ENCODE data around the gene TNNI2. TPM values are rescaled to one million over a fixed set of nuclear protein-coding genes. Genes with fewer than 3 reads are reported as not detected.

TNNI2 gene
- total RNA-seq, 1 experiment from 2014 or later = not detected

DNA sequence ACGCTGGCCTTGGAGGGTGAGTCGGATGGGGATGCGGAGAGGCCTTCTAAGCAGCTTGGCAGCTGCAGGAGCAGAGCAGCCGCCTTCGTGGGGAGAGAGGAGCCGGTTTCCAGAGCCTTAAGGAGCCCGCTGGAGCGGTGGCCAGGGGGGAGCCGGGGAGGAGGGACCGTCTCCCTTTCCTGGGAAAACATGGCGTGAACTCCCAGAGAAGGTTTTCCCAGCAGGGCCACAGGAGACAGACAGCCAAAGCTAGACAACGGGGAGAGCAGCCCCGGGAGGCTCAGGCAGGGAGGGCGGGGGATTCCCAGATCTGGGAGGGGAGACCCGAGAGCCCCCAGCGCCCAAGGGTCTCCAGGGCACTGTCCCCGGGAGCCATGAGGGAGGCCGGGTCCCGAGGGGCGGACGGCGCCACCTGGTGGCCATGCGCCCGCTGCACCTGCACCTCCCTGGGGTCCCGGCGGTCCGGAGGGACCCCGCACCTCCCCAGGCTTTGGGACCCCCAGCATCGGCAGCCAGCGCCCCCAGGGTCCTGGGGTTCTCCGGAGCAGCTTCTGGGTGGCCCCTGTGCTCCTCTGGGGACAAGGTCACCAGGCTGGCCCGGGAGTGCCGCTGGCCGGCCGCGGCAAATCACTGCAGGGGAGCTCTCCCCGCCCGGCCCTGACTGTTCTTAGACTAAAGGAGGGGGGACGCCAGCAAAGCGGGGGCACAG lies 6.4 kb upstream of the TNNI2 start:
- H3K4ac ChIP-seq (ENCODE audit: low read depth, low read length) = no peak overlapping the region
- TF ChIP-seq, protein P1, sequence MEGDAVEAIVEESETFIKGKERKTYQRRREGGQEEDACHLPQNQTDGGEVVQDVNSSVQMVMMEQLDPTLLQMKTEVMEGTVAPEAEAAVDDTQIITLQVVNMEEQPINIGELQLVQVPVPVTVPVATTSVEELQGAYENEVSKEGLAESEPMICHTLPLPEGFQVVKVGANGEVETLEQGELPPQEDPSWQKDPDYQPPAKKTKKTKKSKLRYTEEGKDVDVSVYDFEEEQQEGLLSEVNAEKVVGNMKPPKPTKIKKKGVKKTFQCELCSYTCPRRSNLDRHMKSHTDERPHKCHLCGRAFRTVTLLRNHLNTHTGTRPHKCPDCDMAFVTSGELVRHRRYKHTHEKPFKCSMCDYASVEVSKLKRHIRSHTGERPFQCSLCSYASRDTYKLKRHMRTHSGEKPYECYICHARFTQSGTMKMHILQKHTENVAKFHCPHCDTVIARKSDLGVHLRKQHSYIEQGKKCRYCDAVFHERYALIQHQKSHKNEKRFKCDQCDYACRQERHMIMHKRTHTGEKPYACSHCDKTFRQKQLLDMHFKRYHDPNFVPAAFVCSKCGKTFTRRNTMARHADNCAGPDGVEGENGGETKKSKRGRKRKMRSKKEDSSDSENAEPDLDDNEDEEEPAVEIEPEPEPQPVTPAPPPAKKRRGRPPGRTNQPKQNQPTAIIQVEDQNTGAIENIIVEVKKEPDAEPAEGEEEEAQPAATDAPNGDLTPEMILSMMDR (conservative IDR thresholded peaks at IDR 0.05) = peak; percentile 99
- no peak overlapping the region for H3K27ac Mint-ChIP-seq

More for the DNA sequence above, 6.4 kb upstream of the TNNI2 start:
- Mint-ChIP-seq H3K27me3 (ENCODE audit: low read depth) (peaks cover 27% of the 10 kb centered on the region), H3K4me1 (peaks cover 3 to 9% of the 10 kb centered on the region in 2 experiments; a peak in 3 of 4 replicates), H3K4me3 (peak overlapping the region; percentile 42 to 67), H3K36me3 (ENCODE audit: insufficient read depth in 1 of 3, low read depth in 3 of 3) (no peaks in the 10 kb centered on the region), H3K9me3 (no peaks in the 10 kb centered on the region; a peak in 1 of 5 replicates)
- Histone ChIP-seq H3K9me3 (ENCODE audit: control insufficient read depth, low read depth, low read length) (no peaks in the 10 kb centered on the region), H4K8ac (replicated peaks; ENCODE audit: insufficient read length, low read depth, low read length) (no peak overlapping the region), H3K27me3 (ENCODE audit: insufficient read depth, low read length) (no peaks in the 10 kb centered on the region), H4K5ac (ENCODE audit: insufficient read length, low read depth, low read length) (no peak overlapping the region), H4K20me1 (ENCODE audit: control insufficient read depth, insufficient read depth, insufficient read length) (no peaks in the 10 kb centered on the region), H3K9ac (ENCODE audit: extremely low read depth, insufficient read length, low read length) (no peak overlapping the region), H3K27ac (ENCODE audit: insufficient read length, low read depth, low read length) (no peak overlapping the region), H3K79me2 (ENCODE audit: insufficient read depth, low read length) (no peaks in the 10 kb centered on the region), H2BK20ac (ENCODE audit: low read depth, low read length, poor library complexity, severe bottlenecking) (no peak overlapping the region), H3K4me2 (ENCODE audit: insufficient read depth, insufficient read length, low read length) (peak overlapping the region; percentile 32), H2AK5ac (ENCODE audit: insufficient read length, low read length) (no peak overlapping the region), H3K79me1 (ENCODE audit: insufficient read depth, low read depth, low read length, poor library complexity, severe bottlenecking) (no peaks in the 10 kb centered on the region), H2AFZ (ENCODE audit: low read length) (no peak overlapping the region), H4K91ac (ENCODE audit: insufficient read length, low read depth, low read length) (no peak overlapping the region), H3T11ph (ENCODE audit: low read length) (no peak overlapping the region), H2BK12ac (ENCODE audit: insufficient read length, low read depth, low read length) (no peak overlapping the region), H3K18ac (ENCODE audit: insufficient read length, low read depth, low read length) (no peak overlapping the region), H3K56ac (ENCODE audit: insufficient read length, low read depth, low read length) (no peak overlapping the region), H2BK5ac (ENCODE audit: insufficient read length, low read length) (no peak overlapping the region), H2BK15ac (ENCODE audit: low read depth, low read length) (no peak overlapping the region), H3K23me2 (ENCODE audit: insufficient read length, low read depth, low read length, poor library complexity, severe bottlenecking) (peaks cover 3% of the 10 kb centered on the region), H2BK120ac (ENCODE audit: low read depth, low read length, poor library complexity, severe bottlenecking) (no peak overlapping the region), H3K4me1 (ENCODE audit: insufficient read depth, low read length) (no peaks in the 10 kb centered on the region), H3K23ac (ENCODE audit: insufficient read length, low read depth, low read length) (no peak overlapping the region), H3K14ac (ENCODE audit: insufficient read depth, low read length) (no peak overlapping the region)
- DNase-seq = peak; percentile 72
- no CpG with 5 or more reads among the region's 40 CpGs for WGBS (ENCODE audit: extremely low coverage, insufficient read length, low lambda C conversion rate)

Measured in H9 (cell line).